HepG2 (cell line): ENCODE results near the gene TBC1D10B. TPM values are rescaled to one million over a fixed set of nuclear protein-coding genes. Genes with fewer than 3 reads are reported as not detected.
A peak's percentile ranks its signal among the peaks of the same experiment; 100 is the strongest.

Experiments
- ATF7 ChIP-seq, 2 experiments: fragments of 450-650 bp in 1 of 2; sonication (generic) in 1 of 2; formaldehyde crosslinking in 1 of 2; IDR thresholded peaks; 2 replicates each; pipeline versions ENCODE4 v1.4.0 to v1.6.1; 2016 to 2020; ENCODE audit warnings: antibody characterized with exemption in 1 of 2, mild to moderate bottlenecking in 1 of 2, missing genetic modification reagents in 1 of 2
- CENPBD1 ChIP-seq: sonication (generic); formaldehyde crosslinking; IDR thresholded peaks from 2 replicates; pipeline ENCODE4 v1.8.0; 2022; ENCODE audit warnings: missing genetic modification reagents, low read depth, mild to moderate bottlenecking, borderline replicate concordance
- CHD4 ChIP-seq: fragments of 200-600 bp; sonication (generic); IDR thresholded peaks from 2 replicates; pipeline ENCODE4 v1.7.0; 2017; ENCODE audit warnings: mild to moderate bottlenecking, low read length, borderline replicate concordance
- ERF ChIP-seq: IDR thresholded peaks from 2 replicates; pipeline ENCODE4 v1.6.1; 2018; ENCODE audit warnings: missing biosample characterization, missing genetic modification reagents
- GATAD1 ChIP-seq: IDR thresholded peaks from 2 replicates; pipeline ENCODE4 v1.6.1; 2016; ENCODE audit warnings: missing genetic modification reagents, missing compliant biosample characterization
- HDAC2 ChIP-seq: sonication (generic); formaldehyde crosslinking; IDR thresholded peaks from 2 replicates; pipeline ENCODE4 v1.4.0; 2020; ENCODE audit warnings: missing genetic modification reagents
- MAF1 ChIP-seq: sonication (generic); formaldehyde crosslinking; IDR thresholded peaks from 2 replicates; pipeline ENCODE4 v1.5.0; 2020; ENCODE audit warnings: missing genetic modification reagents, borderline replicate concordance
- MEIS2 ChIP-seq: sonication (generic); formaldehyde crosslinking; IDR thresholded peaks from 2 replicates; pipeline ENCODE4 v1.9.0; 2021; ENCODE audit warnings: mild to moderate bottlenecking, missing genetic modification reagents
- MIXL1 ChIP-seq: IDR thresholded peaks from 2 replicates; pipeline ENCODE4 v1.6.1; 2016
- SATB2 ChIP-seq: sonication (generic); formaldehyde crosslinking; IDR thresholded peaks from 2 replicates; pipeline ENCODE4 v1.5.0; 2020; ENCODE audit warnings: missing genetic modification reagents
- ZNF18 ChIP-seq: sonication (generic); formaldehyde crosslinking; IDR thresholded peaks from 2 replicates; pipeline ENCODE4 v1.8.0; 2022; ENCODE audit warnings: mild to moderate bottlenecking, missing genetic modification reagents; ENCODE audit not compliant: insufficient replicate concordance
- ZNF383 ChIP-seq: sonication (generic); formaldehyde crosslinking; IDR thresholded peaks from 2 replicates; pipeline ENCODE4 v1.4.0; 2020; ENCODE audit warnings: missing genetic modification reagents, mild to moderate bottlenecking, borderline replicate concordance
- ZNF577 ChIP-seq: sonication (generic); formaldehyde crosslinking; IDR thresholded peaks from 2 replicates; pipeline ENCODE4 v1.4.0; 2020; ENCODE audit warnings: mild to moderate bottlenecking, low read depth, missing genetic modification reagents, borderline replicate concordance
- ZNF589 ChIP-seq: sonication (generic); formaldehyde crosslinking; conservative IDR thresholded peaks from 2 replicates; pipeline ENCODE4 v1.8.0; 2022; ENCODE audit warnings: mild to moderate bottlenecking, moderate library complexity, missing genetic modification reagents
- polyA plus RNA-seq, 8 experiments: library from polyadenylated mRNA; depleted of rRNA in 3 of 8; stranded (reverse) in 7 of 8; unstranded in 1 of 8; fragments of >200 nt; fragmentation: Illumina TruSeq in 4 of 8; extraction: Trizol in 4 of 8; gene quantifications; 2 replicates each; pipeline versions ENCODE4 v1.2.1 to v1.2.3, GENCODE V29; 2011 to 2016; ENCODE audit warnings: low read depth in 4 of 8, missing spikeins in 1 of 8, mixed read lengths in 1 of 8; ENCODE audit not compliant: insufficient read depth in 1 of 8
- total RNA-seq, 5 experiments: library from RNA; depleted of rRNA; stranded (reverse); fragments of >200 nt; fragmentation: Illumina TruSeq; extraction: Trizol; gene quantifications; 2 replicates each; pipeline ENCODE4 v1.2.3, GENCODE V29; 2016; ENCODE audit warnings: low read depth in 1 of 5
- TF ChIP-seq, protein P1 (sequence below): sonication (generic); formaldehyde crosslinking; IDR thresholded peaks from 2 replicates; pipeline ENCODE4 v1.4.0; 2020; ENCODE audit warnings: mild to moderate bottlenecking, missing genetic modification reagents
- TF ChIP-seq, protein P2 (sequence below): sonication (generic); formaldehyde crosslinking; IDR thresholded peaks from 2 replicates; pipeline ENCODE4 v1.4.0; 2020; ENCODE audit warnings: mild to moderate bottlenecking, low read depth, missing genetic modification reagents

TBC1D10B gene
- total and polyA plus RNA-seq, 2 of the 13 experiments (the other 11 are each of a cell fraction or from before 2014, with no cell fraction given), result 15.7 to 24.8 TPM

- TF ChIP-seq, protein P1, sequence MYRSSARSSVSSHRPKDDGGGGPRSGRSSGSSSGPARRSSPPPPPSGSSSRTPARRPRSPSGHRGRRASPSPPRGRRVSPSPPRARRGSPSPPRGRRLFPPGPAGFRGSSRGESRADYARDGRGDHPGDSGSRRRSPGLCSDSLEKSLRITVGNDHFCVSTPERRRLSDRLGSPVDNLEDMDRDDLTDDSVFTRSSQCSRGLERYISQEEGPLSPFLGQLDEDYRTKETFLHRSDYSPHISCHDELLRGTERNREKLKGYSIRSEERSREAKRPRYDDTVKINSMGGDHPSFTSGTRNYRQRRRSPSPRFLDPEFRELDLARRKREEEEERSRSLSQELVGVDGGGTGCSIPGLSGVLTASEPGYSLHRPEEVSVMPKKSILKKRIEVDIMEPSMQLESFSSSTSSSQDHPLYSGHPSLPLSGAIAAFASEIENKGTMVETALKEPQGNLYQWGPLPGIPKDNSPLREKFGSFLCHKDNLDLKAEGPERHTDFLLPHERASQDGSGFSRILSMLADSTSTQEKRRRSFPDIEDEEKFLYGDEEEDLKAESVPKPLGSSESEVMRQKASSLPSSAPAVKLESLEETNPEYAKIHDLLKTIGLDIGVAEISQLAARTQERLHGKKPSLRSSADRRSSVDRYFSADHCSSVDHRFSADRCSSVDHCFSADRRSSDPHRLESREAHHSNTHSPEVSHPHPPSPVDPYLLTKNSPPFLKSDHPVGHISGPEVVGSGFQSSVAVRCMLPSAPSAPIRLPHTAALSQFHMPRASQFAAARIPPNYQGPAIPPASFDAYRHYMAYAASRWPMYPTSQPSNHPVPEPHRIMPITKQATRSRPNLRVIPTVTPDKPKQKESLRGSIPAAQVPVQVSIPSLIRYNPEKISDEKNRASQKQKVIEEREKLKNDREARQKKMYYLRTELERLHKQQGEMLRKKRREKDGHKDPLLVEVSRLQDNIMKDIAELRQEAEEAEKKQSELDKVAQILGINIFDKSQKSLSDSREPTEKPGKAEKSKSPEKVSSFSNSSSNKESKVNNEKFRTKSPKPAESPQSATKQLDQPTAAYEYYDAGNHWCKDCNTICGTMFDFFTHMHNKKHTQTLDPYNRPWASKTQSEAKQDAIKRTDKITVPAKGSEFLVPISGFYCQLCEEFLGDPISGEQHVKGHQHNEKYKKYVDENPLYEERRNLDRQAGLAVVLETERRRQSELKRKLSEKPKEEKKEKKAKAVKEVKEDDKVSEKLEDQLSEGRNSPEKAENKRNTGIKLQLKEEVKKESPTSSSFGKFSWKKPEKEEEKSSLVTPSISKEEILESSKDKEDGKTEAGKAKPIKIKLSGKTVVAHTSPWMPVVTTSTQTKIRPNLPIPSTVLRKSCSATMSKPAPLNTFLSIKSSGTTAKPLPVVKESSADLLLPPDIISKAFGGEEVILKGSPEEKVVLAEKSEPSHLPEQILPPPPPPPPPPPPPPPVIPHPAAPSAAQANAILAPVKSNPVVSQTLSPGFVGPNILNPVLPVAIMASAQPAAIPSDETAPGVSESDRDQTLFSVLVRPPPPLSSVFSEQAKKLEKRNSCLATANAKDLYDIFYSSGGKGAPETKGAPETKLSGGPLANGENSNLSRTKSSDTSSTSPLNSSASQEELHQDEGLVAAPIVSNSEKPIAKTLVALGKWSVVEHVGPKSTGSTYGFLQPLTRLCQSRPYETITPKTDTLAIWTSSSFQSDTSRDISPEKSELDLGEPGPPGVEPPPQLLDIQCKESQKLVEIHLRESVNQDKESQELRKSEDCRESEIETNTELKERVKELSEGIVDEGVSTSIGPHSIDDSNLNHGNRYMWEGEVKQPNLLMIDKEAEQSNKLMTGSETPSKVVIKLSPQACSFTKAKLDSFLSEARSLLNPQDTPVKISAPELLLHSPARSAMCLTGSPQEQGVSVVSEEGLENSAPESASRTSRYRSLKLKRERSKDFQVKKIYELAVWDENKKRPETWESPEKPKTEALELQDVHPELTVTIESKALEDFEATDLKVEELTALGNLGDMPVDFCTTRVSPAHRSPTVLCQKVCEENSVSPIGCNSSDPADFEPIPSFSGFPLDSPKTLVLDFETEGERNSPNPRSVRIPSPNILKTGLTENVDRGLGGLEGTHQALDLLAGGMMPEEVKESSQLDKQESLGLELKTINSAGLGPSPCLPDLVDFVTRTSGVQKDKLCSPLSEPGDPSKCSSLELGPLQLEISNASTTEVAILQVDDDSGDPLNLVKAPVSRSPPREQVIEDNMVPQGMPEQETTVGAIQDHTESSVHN, result no peak; the same call in 1 of the 2 replicates
- TF ChIP-seq MAF1 (CRISPR knock-in tag), result peak; percentile 50
- TF ChIP-seq GATAD1 (CRISPR knock-in tag), result peak; percentile 91
- TF ChIP-seq SATB2 (CRISPR knock-in tag), result peak; percentile 43; the same call in 1 of the 2 replicates
- peak; percentile 98 for TF ChIP-seq ATF7 (IDR thresholded peaks at IDR 0.05)
- peak; percentile 94; the same call in 1 of the 2 replicates for TF ChIP-seq ATF7 (CRISPR knock-in tag; IDR thresholded peaks at IDR 0.05)
- TF ChIP-seq ZNF589 (CRISPR knock-in tag), result no peak
- peak; percentile 27; the same call in 1 of the 2 replicates for TF ChIP-seq ZNF383 (CRISPR knock-in tag)
- peak; percentile 91 for TF ChIP-seq ERF (CRISPR knock-in tag)
- no peak for TF ChIP-seq ZNF577 (CRISPR knock-in tag)
- TF ChIP-seq, protein P2, sequence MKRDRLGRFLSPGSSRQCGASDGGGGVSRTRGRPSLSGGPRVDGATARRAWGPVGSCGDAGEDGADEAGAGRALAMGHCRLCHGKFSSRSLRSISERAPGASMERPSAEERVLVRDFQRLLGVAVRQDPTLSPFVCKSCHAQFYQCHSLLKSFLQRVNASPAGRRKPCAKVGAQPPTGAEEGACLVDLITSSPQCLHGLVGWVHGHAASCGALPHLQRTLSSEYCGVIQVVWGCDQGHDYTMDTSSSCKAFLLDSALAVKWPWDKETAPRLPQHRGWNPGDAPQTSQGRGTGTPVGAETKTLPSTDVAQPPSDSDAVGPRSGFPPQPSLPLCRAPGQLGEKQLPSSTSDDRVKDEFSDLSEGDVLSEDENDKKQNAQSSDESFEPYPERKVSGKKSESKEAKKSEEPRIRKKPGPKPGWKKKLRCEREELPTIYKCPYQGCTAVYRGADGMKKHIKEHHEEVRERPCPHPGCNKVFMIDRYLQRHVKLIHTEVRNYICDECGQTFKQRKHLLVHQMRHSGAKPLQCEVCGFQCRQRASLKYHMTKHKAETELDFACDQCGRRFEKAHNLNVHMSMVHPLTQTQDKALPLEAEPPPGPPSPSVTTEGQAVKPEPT (CRISPR knock-in tag), result peak; percentile 78; the same call in 1 of the 2 replicates
- peak; percentile 38; the same call in 1 of the 2 replicates for TF ChIP-seq HDAC2 (CRISPR knock-in tag)
- TF ChIP-seq MEIS2 (CRISPR knock-in tag), result 0 out of 2 replicates have a peak, but pooled peaks have one; percentile 80
- no peak for TF ChIP-seq ZNF18 (CRISPR knock-in tag)
- peak; percentile 62; the same call in 1 of the 2 replicates for TF ChIP-seq MIXL1 (CRISPR knock-in tag)
- peak; percentile 93 for TF ChIP-seq CHD4
- TF ChIP-seq CENPBD1 (CRISPR knock-in tag), result no peak; the same call in 1 of the 2 replicates
Measured at GRCh38 chr16:30355144-30355953, 14.9 kb downstream of the TBC1D10B start, which contains the start of gene CD2BP2 (continued).
